Measurements from ENCODE around the gene GRB10. TPM values are rescaled to one million over a fixed set of nuclear protein-coding genes. Genes with fewer than 3 reads are reported as not detected.

Gene GRB10
- polyA plus RNA-seq, 1 donor from 2014 or later, result 78.4 TPM

GRCh38 chr7:50681432-50682045, 101.2 kb downstream of the GRB10 start:
- Histone ChIP-seq H3K27me3 (ENCODE audit: insufficient read depth, low read depth, low read length) (no peaks in the 10 kb centered on the region), H3K27ac (ENCODE audit: low read length) (no peak overlapping the region), H3K9ac (ENCODE audit: low read length) (no peak overlapping the region), H3F3A (ENCODE audit: insufficient read depth, low read length, poor library complexity, severe bottlenecking) (no peaks in the 10 kb centered on the region), H3K79me2 (replicated peaks; ENCODE audit: insufficient read depth, low read length) (peaks cover 27% of the 10 kb centered on the region), H3K4me3 (ENCODE audit: low read length) (no peak overlapping the region), H4K20me1 (ENCODE audit: insufficient read depth) (no peaks in the 10 kb centered on the region), H2AFZ (ENCODE audit: low read depth, low read length) (no peak overlapping the region), H3K4me2 (ENCODE audit: low read length) (no peak overlapping the region), H3K36me3 (ENCODE audit: insufficient read depth, low read length) (no peaks in the 10 kb centered on the region), H3K9me3 (ENCODE audit: low read length) (no peaks in the 10 kb centered on the region), H3K9me2 (ENCODE audit: insufficient read depth, low read length) (no peaks in the 10 kb centered on the region)
- no peak for TF ChIP-seq REST (IDR thresholded peaks at IDR 0.05; ENCODE audit: borderline replicate concordance)
- no peak for TF ChIP-seq SMC3 (conservative IDR thresholded peaks at IDR 0.05; ENCODE audit: poor library complexity)
- TF ChIP-seq MXI1 (conservative IDR thresholded peaks at IDR 0.05; ENCODE audit: poor library complexity, severe bottlenecking), result no peak
- no peak for TF ChIP-seq EP300 (conservative IDR thresholded peaks at IDR 0.05; ENCODE audit: poor library complexity, severe bottlenecking)
- no peak for TF ChIP-seq EZH2 (IDR thresholded peaks at IDR 0.05; ENCODE audit: borderline replicate concordance, insufficient read depth, low read length, poor library complexity, severe bottlenecking)
- TF ChIP-seq POLR2AphosphoS5 (IDR thresholded peaks at IDR 0.05), result no peak
- TF ChIP-seq RAD21 (conservative IDR thresholded peaks at IDR 0.05), result no peak
- no peak for TF ChIP-seq CTCF (IDR thresholded peaks at IDR 0.05; ENCODE audit: poor library complexity, severe bottlenecking)
- no peak for TF ChIP-seq TAF1 (IDR thresholded peaks at IDR 0.05; ENCODE audit: low read depth)

GRCh38 chr7:50679218-50680007, 103.3 kb downstream of the GRB10 start:
- H2AFZ ChIP-seq (ENCODE audit: low read depth, low read length), result no peak overlapping the region
- H3F3A ChIP-seq (ENCODE audit: insufficient read depth, low read length, poor library complexity, severe bottlenecking), result no peaks in the 10 kb centered on the region
- no peak overlapping the region for H3K4me2 ChIP-seq (ENCODE audit: low read length)
- H3K9me2 ChIP-seq (ENCODE audit: insufficient read depth, low read length), result no peaks in the 10 kb centered on the region
- H3K9ac ChIP-seq (ENCODE audit: low read length), result no peak overlapping the region
- no peak overlapping the region for H3K27ac ChIP-seq (ENCODE audit: low read length)
- peak; percentile 88 for TF ChIP-seq RAD21 (conservative IDR thresholded peaks at IDR 0.05)
- TF ChIP-seq CTCF (IDR thresholded peaks at IDR 0.05; ENCODE audit: poor library complexity, severe bottlenecking), result peak; percentile 81
- peak; percentile 92 for TF ChIP-seq SMC3 (conservative IDR thresholded peaks at IDR 0.05; ENCODE audit: poor library complexity)
- TF ChIP-seq EZH2 (IDR thresholded peaks at IDR 0.05; ENCODE audit: borderline replicate concordance, insufficient read depth, low read length, poor library complexity, severe bottlenecking), result no peak
- no peak for TF ChIP-seq POLR2AphosphoS5 (IDR thresholded peaks at IDR 0.05)
- H3K36me3 ChIP-seq (ENCODE audit: insufficient read depth, low read length), result no peaks in the 10 kb centered on the region
- no peaks in the 10 kb centered on the region for H3K9me3 ChIP-seq (ENCODE audit: low read length)
- no peaks in the 10 kb centered on the region for H4K20me1 ChIP-seq (ENCODE audit: insufficient read depth)
- H3K27me3 ChIP-seq (ENCODE audit: insufficient read depth, low read depth, low read length), result no peaks in the 10 kb centered on the region
- peaks cover 33% of the 10 kb centered on the region for H3K79me2 ChIP-seq (replicated peaks; ENCODE audit: insufficient read depth, low read length)
- no peak overlapping the region for H3K4me3 ChIP-seq (ENCODE audit: low read length)
